Gastroesophageal sphincter (tissue), 3 donors: ENCODE measurements around the gene HSPB7.

Experiments used
- POLR2A ChIP-seq, 2 donors: fragments of 450-650 bp; IDR thresholded peaks; one replicate each; pipeline ENCODE4 v1.6.1; 2017; ENCODE audit warnings: antibody characterized with exemption in 2 of 2, mild to moderate bottlenecking in 2 of 2, moderate library complexity in 1 of 2
- TF ChIP-seq, protein P1 (sequence below), 4 experiments: fragments of 200-600 bp in 2 of 4; fragments of 450-650 bp in 2 of 4; sonication (generic) in 1 of 4; IDR thresholded peaks; one replicate each; pipeline ENCODE4 v1.5.1; 2017 to 2019; ENCODE audit warnings: antibody characterized with exemption in 4 of 4, mild to moderate bottlenecking in 2 of 4, moderate library complexity in 2 of 4

GRCh38 chr1:16006010-16006409 is 11.8 kb downstream of the HSPB7 start:
- TF ChIP-seq, protein P1, sequence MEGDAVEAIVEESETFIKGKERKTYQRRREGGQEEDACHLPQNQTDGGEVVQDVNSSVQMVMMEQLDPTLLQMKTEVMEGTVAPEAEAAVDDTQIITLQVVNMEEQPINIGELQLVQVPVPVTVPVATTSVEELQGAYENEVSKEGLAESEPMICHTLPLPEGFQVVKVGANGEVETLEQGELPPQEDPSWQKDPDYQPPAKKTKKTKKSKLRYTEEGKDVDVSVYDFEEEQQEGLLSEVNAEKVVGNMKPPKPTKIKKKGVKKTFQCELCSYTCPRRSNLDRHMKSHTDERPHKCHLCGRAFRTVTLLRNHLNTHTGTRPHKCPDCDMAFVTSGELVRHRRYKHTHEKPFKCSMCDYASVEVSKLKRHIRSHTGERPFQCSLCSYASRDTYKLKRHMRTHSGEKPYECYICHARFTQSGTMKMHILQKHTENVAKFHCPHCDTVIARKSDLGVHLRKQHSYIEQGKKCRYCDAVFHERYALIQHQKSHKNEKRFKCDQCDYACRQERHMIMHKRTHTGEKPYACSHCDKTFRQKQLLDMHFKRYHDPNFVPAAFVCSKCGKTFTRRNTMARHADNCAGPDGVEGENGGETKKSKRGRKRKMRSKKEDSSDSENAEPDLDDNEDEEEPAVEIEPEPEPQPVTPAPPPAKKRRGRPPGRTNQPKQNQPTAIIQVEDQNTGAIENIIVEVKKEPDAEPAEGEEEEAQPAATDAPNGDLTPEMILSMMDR (IDR thresholded peaks at IDR 0.05) = no peak
- no peak for TF ChIP-seq POLR2A (IDR thresholded peaks at IDR 0.05)
